Caco-2 (cell line): ENCODE data around the gene API5. TPM values are rescaled to one million over a fixed set of nuclear protein-coding genes. Genes with fewer than 3 reads are reported as not detected.
A peak's percentile ranks its signal among the peaks of the same experiment; 100 is the strongest.

ENCODE experiments used
- BruUV-seq: library from RNA; stranded (reverse); fragments of 400-500 nt; replicated peaks from 2 replicates; lab custom pipeline; 2021; lab: Mats Ljungman, UMichigan
- CTCF ChIA-PET: fragments of 300-600 bp; sonication (Branson Sonifier 250); formaldehyde crosslinking; loops from one replicate; lab custom pipeline; 2022; ENCODE audit warnings: antibody characterized with exemption; lab: Charles Lee
- POLR2A ChIA-PET: fragments of 300-600 bp; sonication (Branson Sonifier 250); formaldehyde crosslinking; loops from one replicate; lab custom pipeline; 2022; ENCODE audit warnings: antibody characterized with exemption; lab: Charles Lee
- DNase-seq, 2 experiments: peaks; one replicate each; pipeline versions ENCODE4 v3.0.0 to v3.0.0-alpha.2; 2020 to 2022
- H3K27me3 ChIP-seq: replicated peaks from 2 replicates; pipeline ENCODE4 v1.6.0; 2011; ENCODE audit warnings: low read length; ENCODE audit not compliant: control insufficient read depth, insufficient read depth
- H3K36me3 ChIP-seq: 2 replicates; pipeline ENCODE4 v1.5.1; 2011; ENCODE audit warnings: low read length; ENCODE audit not compliant: control insufficient read depth, insufficient read depth
- H3K4me1 ChIP-seq: fragments of 250-450 bp; sonication (Bioruptor Pico); 2 replicates; pipeline ENCODE4 v1.5.1; 2020; ENCODE audit warnings: mild to moderate bottlenecking
- H3K4me3 ChIP-seq: 2 replicates; pipeline ENCODE4 v1.5.1; 2011; ENCODE audit warnings: low read depth, mild to moderate bottlenecking, control low read depth, low read length
- H3K9me3 ChIP-seq: fragments of 250-450 bp; sonication (Bioruptor Pico); 2 replicates; pipeline ENCODE4 v1.5.1; 2020; ENCODE audit warnings: mild to moderate bottlenecking, moderate library complexity
- H3K27ac Mint-ChIP-seq: one replicate; pipeline ENCODE4 v1.8.0; 2022; ENCODE audit warnings: mixed read lengths; ENCODE audit not compliant: unreplicated experiment
- H3K27me3 Mint-ChIP-seq: one replicate; pipeline ENCODE4 v1.8.0; 2022; ENCODE audit warnings: mixed read lengths; ENCODE audit not compliant: insufficient read depth, unreplicated experiment
- H3K36me3 Mint-ChIP-seq: one replicate; pipeline ENCODE4 v1.8.0; 2022; ENCODE audit warnings: mild to moderate bottlenecking, mixed read lengths; ENCODE audit not compliant: insufficient read depth, unreplicated experiment
- H3K4me1 Mint-ChIP-seq: one replicate; pipeline ENCODE4 v1.8.0; 2022; ENCODE audit warnings: low read depth, mixed read lengths; ENCODE audit not compliant: unreplicated experiment
- H3K4me3 Mint-ChIP-seq: one replicate; pipeline ENCODE4 v1.8.0; 2022; ENCODE audit warnings: mild to moderate bottlenecking, moderate library complexity, mixed read lengths; ENCODE audit not compliant: unreplicated experiment
- H3K9me3 Mint-ChIP-seq: one replicate; pipeline ENCODE4 v1.8.0; 2022; ENCODE audit warnings: mixed read lengths; ENCODE audit not compliant: unreplicated experiment
- CTCF ChIP-seq, 2 experiments: fragments of 200-600 bp in 1 of 2; IDR thresholded peaks; 1 replicate in 1 of 2; 2 replicates in 1 of 2; pipeline versions ENCODE4 v1.5.1 to v1.8.0; 2011 to 2022; ENCODE audit warnings: antibody characterized with exemption in 1 of 2, control low read depth in 1 of 2, inconsistent platforms in 1 of 2, low read depth in 1 of 2, low read length in 1 of 2, mild to moderate bottlenecking in 1 of 2, moderate library complexity in 1 of 2; ENCODE audit not compliant: insufficient read depth in 1 of 2, severe bottlenecking in 1 of 2, unreplicated experiment in 1 of 2
- intact Hi-C: fragments of 100-400 bp; cut with micrococcal nuclease; formaldehyde crosslinking; loops from one replicate; pipeline ENCODE4 v1.10.0; 2022; ENCODE audit not compliant: unreplicated experiment
- total RNA-seq: library from RNA; stranded (reverse); gene quantifications from 2 replicates; pipeline ENCODE4 v1.2.3, GENCODE V29; 2022

Gene API5
- total RNA-seq, 1 experiment from 2014 or later = 140 TPM

- Mint-ChIP-seq H3K9me3 (peaks cover 10% of the 10 kb centered on the region), H3K4me1 (no peaks in the 10 kb centered on the region), H3K36me3 (no peaks in the 10 kb centered on the region), H3K27me3 (peaks cover 2% of the 10 kb centered on the region), H3K27ac (no peak overlapping the region), H3K4me3 (no peak overlapping the region)
- POLR2A ChIA-PET = interaction anchor here (0.5 kb wide), 1 partner anchor 82 kb away, joined by 5 read pairs; no protein-coding TSS in a partner anchor
- DNase-seq = peak in 1 of 2 experiments; percentile 47
- Histone ChIP-seq H3K9me3 (no peaks in the 10 kb centered on the region; the same call in 1 of the 2 replicates), H3K4me1 (no peaks in the 10 kb centered on the region), H3K36me3 (no peaks in the 10 kb centered on the region), H3K4me3 (no peak overlapping the region), H3K27me3 (no peaks in the 10 kb centered on the region)
- no TSS peak for BruUV-seq
- peak; percentile 50 to 56 for TF ChIP-seq CTCF (IDR thresholded peaks at IDR 0.05; ENCODE audit: insufficient read depth in 1 of 2, low read depth in 1 of 2, low read length in 1 of 2, severe bottlenecking in 1 of 2, unreplicated experiment in 1 of 2)
- intact Hi-C loops = loop anchor here (1.0 to 5.0 kb wide), 5 partner anchors 146 to 751 kb away; no protein-coding TSS in a partner anchor
- CTCF ChIA-PET = interaction anchor here (0.5 to 1.7 kb wide), 7 partner anchors 19 to 948 kb away, joined by 3 to 10 read pairs (median 6); partner anchors contain the start of gene API5
Measured at GRCh38 chr11:43278193-43278956, 33.4 kb upstream of the API5 start.

- no peaks in the 10 kb centered on the region for H3K4me1 ChIP-seq
- H3K4me3 ChIP-seq = no peak overlapping the region
- BruUV-seq = no TSS peak
- Mint-ChIP-seq H3K27me3 (peaks cover 2% of the 10 kb centered on the region), H3K4me1 (no peaks in the 10 kb centered on the region), H3K4me3 (no peak overlapping the region), H3K9me3 (no peaks in the 10 kb centered on the region), H3K36me3 (no peaks in the 10 kb centered on the region), H3K27ac (no peak overlapping the region)
- ChIA-PET POLR2A (no interaction called here), CTCF (interaction anchor here (0.5 to 2.4 kb wide), 7 partner anchors 29 to 512 kb away, joined by 3 to 15 read pairs (median 3); partner anchors contain the start of gene API5)
- no peaks in the 10 kb centered on the region for H3K27me3 ChIP-seq
- H3K9me3 ChIP-seq = no peaks in the 10 kb centered on the region
- intact Hi-C loops = loop anchor here (1.0 kb wide), 3 partner anchors 136 to 1822 kb away; no protein-coding TSS in a partner anchor
- peak; percentile 46 to 56 for DNase-seq
- TF ChIP-seq CTCF (IDR thresholded peaks at IDR 0.05; ENCODE audit: insufficient read depth in 1 of 2, low read depth in 1 of 2, low read length in 1 of 2, severe bottlenecking in 1 of 2, unreplicated experiment in 1 of 2) = peak; percentile 86 to 96
- no peaks in the 10 kb centered on the region for H3K36me3 ChIP-seq
Measured at GRCh38 chr11:43282607-43283440, 29.0 kb upstream of the API5 start.

- H3K4me1 Mint-ChIP-seq = no peaks in the 10 kb centered on the region
- DNase-seq = no peak
- no peak for TF ChIP-seq CTCF (IDR thresholded peaks at IDR 0.05; ENCODE audit: insufficient read depth in 1 of 2, low read depth in 1 of 2, low read length in 1 of 2, severe bottlenecking in 1 of 2, unreplicated experiment in 1 of 2)
- Histone ChIP-seq H3K27me3 (no peaks in the 10 kb centered on the region), H3K4me3 (no peak overlapping the region), H3K36me3 (no peaks in the 10 kb centered on the region), H3K4me1 (no peaks in the 10 kb centered on the region), H3K9me3 (no peaks in the 10 kb centered on the region)
- H3K36me3 Mint-ChIP-seq = no peaks in the 10 kb centered on the region
- no peaks in the 10 kb centered on the region for H3K27me3 Mint-ChIP-seq
- intact Hi-C loops = no loop called here
- ChIA-PET POLR2A (no interaction called here), CTCF (no interaction called here)
- H3K4me3 Mint-ChIP-seq = no peak overlapping the region
- H3K9me3 Mint-ChIP-seq = no peaks in the 10 kb centered on the region
- BruUV-seq = no TSS peak
- no peak overlapping the region for H3K27ac Mint-ChIP-seq
Measured at GRCh38 chr11:43285826-43286225, 26.0 kb upstream of the API5 start.
